Smooth muscle cell (in vitro differentiated cells): ENCODE results near the gene SNCAIP. TPM values are rescaled to one million over a fixed set of nuclear protein-coding genes. Genes with fewer than 3 reads are reported as not detected.

ENCODE experiments used
- polyA plus RNA-seq: library from polyadenylated mRNA; unstranded; fragments of >200 nt; fragmentation: Nextera tagmentation; extraction: Ambion mirVana; gene quantifications from 2 replicates; pipeline ENCODE4 v1.2.1, GENCODE V29; 2016
- total RNA-seq: library from RNA; depleted of rRNA; stranded (reverse); fragments of >200 nt; gene quantifications from 2 replicates; pipeline ENCODE4 v1.2.3, GENCODE V29; 2014

Gene SNCAIP
- total and polyA plus RNA-seq, 2 experiments from 2014 or later: 7.2 to 8.0 TPM

Other genes starting within 250 kb of the SNCAIP start
- gene LOX, start 234.0 kb upstream of the SNCAIP start, total RNA-seq: 632 and 642 TPM in 2 replicates
- gene LOX, start 234.0 kb upstream of the SNCAIP start, polyA plus RNA-seq: 756 and 808 TPM in 2 replicates
- gene ZNF474, start 182.7 kb upstream of the SNCAIP start, total RNA-seq: 1.1 and 3.3 TPM in 2 replicates
- 0.82 and 2.2 TPM in 2 replicates for gene ZNF474, start 182.7 kb upstream of the SNCAIP start, polyA plus RNA-seq